Astrocyte (in vitro differentiated cells and primary cell): ENCODE measurements around the gene LCE3D. TPM values are rescaled to one million over a fixed set of nuclear protein-coding genes. Genes with fewer than 3 reads are reported as not detected.
"Not testable (repeated sequence)": the region's sequence is repeated elsewhere in the genome, so short reads cannot be mapped to it uniquely, and the experiment has no call there.

Experiments
- DNase-seq: peaks from one replicate; pipeline ENCODE4 v3.0.0-alpha.2; 2010; ENCODE audit warnings: low read depth
- FAIRE-seq: peaks from 2 replicates; lab custom pipeline; 2011; peaks lifted over from hg19 to GRCh38; lab: Jason Lieb, UNC
- H2AFZ ChIP-seq: 2 replicates; pipeline ENCODE4 v1.6.0; 2012; ENCODE audit warnings: low read depth, low read length, inconsistent platforms
- H3K27ac ChIP-seq: 2 replicates; pipeline ENCODE4 v1.5.1; 2011; ENCODE audit warnings: low read depth, low read length, inconsistent platforms
- H3K27me3 ChIP-seq: 2 replicates; pipeline ENCODE4 v1.6.0; 2011; ENCODE audit warnings: low read length, inconsistent platforms; ENCODE audit not compliant: insufficient read depth
- H3K36me3 ChIP-seq: 2 replicates; pipeline ENCODE4 v1.5.1; 2011; ENCODE audit warnings: low read length, inconsistent platforms; ENCODE audit not compliant: insufficient read depth
- H3K4me1 ChIP-seq: 2 replicates; pipeline ENCODE4 v1.5.1; 2011; ENCODE audit warnings: low read length, inconsistent platforms; ENCODE audit not compliant: insufficient read depth
- H3K4me2 ChIP-seq: 2 replicates; pipeline ENCODE4 v1.6.0; 2012; ENCODE audit warnings: low read length, inconsistent platforms
- H3K4me3 ChIP-seq: 2 replicates; pipeline ENCODE4 v1.5.1; 2011; ENCODE audit warnings: low read depth, mild to moderate bottlenecking, low read length, inconsistent platforms; ENCODE audit not compliant: insufficient read depth
- H3K79me2 ChIP-seq: 2 replicates; pipeline ENCODE4 v1.6.0; 2012; ENCODE audit warnings: mild to moderate bottlenecking, low read length, inconsistent platforms; ENCODE audit not compliant: insufficient read depth
- H3K9ac ChIP-seq: 2 replicates; pipeline ENCODE4 v1.6.0; 2012; ENCODE audit warnings: mild to moderate bottlenecking, low read length, inconsistent platforms
- H3K9me3 ChIP-seq: 2 replicates; pipeline ENCODE4 v1.5.1; 2012; ENCODE audit warnings: low read depth, mild to moderate bottlenecking, low read length, inconsistent platforms; ENCODE audit not compliant: insufficient read depth
- H4K20me1 ChIP-seq: 2 replicates; pipeline ENCODE4 v1.6.0; 2012; ENCODE audit warnings: low read length, inconsistent platforms; ENCODE audit not compliant: insufficient read depth
- H3K27ac Mint-ChIP-seq: one replicate; pipeline ENCODE4 v1.8.0; 2021; ENCODE audit warnings: mild to moderate bottlenecking, mixed read lengths; ENCODE audit not compliant: unreplicated experiment
- H3K27me3 Mint-ChIP-seq: one replicate; pipeline ENCODE4 v1.8.0; 2021; ENCODE audit warnings: low read depth, mixed read lengths; ENCODE audit not compliant: unreplicated experiment
- H3K36me3 Mint-ChIP-seq: one replicate; pipeline ENCODE4 v1.8.0; 2021; ENCODE audit warnings: low read depth, mixed read lengths; ENCODE audit not compliant: unreplicated experiment
- H3K4me1 Mint-ChIP-seq: one replicate; pipeline ENCODE4 v1.8.0; 2021; ENCODE audit warnings: low read depth, mixed read lengths; ENCODE audit not compliant: unreplicated experiment
- H3K4me3 Mint-ChIP-seq: one replicate; pipeline ENCODE4 v1.8.0; 2021; ENCODE audit warnings: mild to moderate bottlenecking, moderate library complexity, mixed read lengths; ENCODE audit not compliant: unreplicated experiment
- H3K9me3 Mint-ChIP-seq: one replicate; pipeline ENCODE4 v1.8.0; 2021; ENCODE audit warnings: mild to moderate bottlenecking, mixed read lengths; ENCODE audit not compliant: unreplicated experiment
- CTCF ChIP-seq: IDR thresholded peaks from 2 replicates; pipeline ENCODE4 v1.5.1; 2011; ENCODE audit warnings: low read depth, mild to moderate bottlenecking, inconsistent platforms, low read length, moderate library complexity; ENCODE audit not compliant: insufficient read depth
- EZH2 ChIP-seq: IDR thresholded peaks from 2 replicates; pipeline ENCODE4 v1.6.1; 2012; ENCODE audit warnings: mild to moderate bottlenecking, low read length, inconsistent platforms; ENCODE audit not compliant: insufficient read depth
- total RNA-seq: library from RNA; stranded (reverse); gene quantifications from 2 replicates; pipeline ENCODE4 v1.2.1, GENCODE V29; 2021

Gene LCE3D
- total RNA-seq, 1 donor from 2014 or later = not detected

- H2AFZ ChIP-seq = no peak within 1 kb of the TSS
- no peak within 1 kb of the TSS for H3K4me3 Mint-ChIP-seq
- peaks cover 4% of the 10 kb centered on the region for H3K9me3 ChIP-seq
- no peaks in the 10 kb centered on the region for H3K36me3 Mint-ChIP-seq
- no peaks in the 10 kb centered on the region for H3K4me1 Mint-ChIP-seq
- H3K27ac ChIP-seq = no peak within 1 kb of the TSS
- H3K27ac Mint-ChIP-seq = no peak within 1 kb of the TSS
- H3K4me2 ChIP-seq = no peak within 1 kb of the TSS
- no peaks in the 10 kb centered on the region for H3K27me3 Mint-ChIP-seq
- no peaks in the 10 kb centered on the region for H3K36me3 ChIP-seq
- FAIRE-seq (no peak), DNase-seq (no peak)
- H4K20me1 ChIP-seq = no peaks in the 10 kb centered on the region
- no peaks in the 10 kb centered on the region for H3K4me1 ChIP-seq
- H3K27me3 ChIP-seq = no peaks in the 10 kb centered on the region
- no peak for TF ChIP-seq EZH2
- no peak for TF ChIP-seq CTCF
- no peaks in the 10 kb centered on the region for H3K79me2 ChIP-seq
- no peaks in the 10 kb centered on the region for H3K9me3 Mint-ChIP-seq
- no peak within 1 kb of the TSS for H3K4me3 ChIP-seq
- no peak within 1 kb of the TSS for H3K9ac ChIP-seq
These were observed 13.6 kb downstream of the LCE3D start, which contains the start of gene LCE3E for GRCh38 chr1:152566681-152567080. Gene LCE3E, minus strand, starts transcription at chr1:152566780. Its CDS starts 572 bp downstream, at chr1:152566208.

- Histone ChIP-seq H3K36me3 (no peaks in the 10 kb centered on the region), H4K20me1 (no peaks in the 10 kb centered on the region), H3K4me3 (no peak overlapping the region), H2AFZ (no peak overlapping the region), H3K27me3 (no peaks in the 10 kb centered on the region), H3K27ac (no peak overlapping the region), H3K9ac (no peak overlapping the region), H3K4me1 (no peaks in the 10 kb centered on the region), H3K4me2 (no peak overlapping the region), H3K79me2 (no peaks in the 10 kb centered on the region), H3K9me3 (peaks cover 4% of the 10 kb centered on the region)
- no peaks in the 10 kb centered on the region for H3K4me1 Mint-ChIP-seq
- TF ChIP-seq CTCF = no peak
- no peak for TF ChIP-seq EZH2
- no peak overlapping the region for H3K27ac Mint-ChIP-seq
- no peak overlapping the region for H3K4me3 Mint-ChIP-seq
- no peaks in the 10 kb centered on the region for H3K36me3 Mint-ChIP-seq
- DNase-seq (no peak), FAIRE-seq (no peak)
- H3K27me3 Mint-ChIP-seq = no peaks in the 10 kb centered on the region
- H3K9me3 Mint-ChIP-seq = no peaks in the 10 kb centered on the region
These were observed 14.6 kb downstream of the LCE3D start for GRCh38 chr1:152565535-152566215.

- DNase-seq (no peak), FAIRE-seq (no peak)
- Mint-ChIP-seq H3K4me3 (no peak overlapping the region), H3K4me1 (no peaks in the 10 kb centered on the region), H3K9me3 (no peaks in the 10 kb centered on the region), H3K36me3 (no peaks in the 10 kb centered on the region), H3K27me3 (no peaks in the 10 kb centered on the region), H3K27ac (no peak overlapping the region)
- no peaks in the 10 kb centered on the region for H4K20me1 ChIP-seq
- no peak overlapping the region for H3K27ac ChIP-seq
- H3K27me3 ChIP-seq = no peaks in the 10 kb centered on the region
- no peaks in the 10 kb centered on the region for H3K4me1 ChIP-seq
- H3K9me3 ChIP-seq = peaks cover 4% of the 10 kb centered on the region
- no peak overlapping the region for H3K4me3 ChIP-seq
- no peak overlapping the region for H3K9ac ChIP-seq
- H2AFZ ChIP-seq = no peak overlapping the region
- no peaks in the 10 kb centered on the region for H3K79me2 ChIP-seq
- H3K4me2 ChIP-seq = no peak overlapping the region
- H3K36me3 ChIP-seq = no peaks in the 10 kb centered on the region
- TF ChIP-seq CTCF = no peak
- no peak for TF ChIP-seq EZH2
These were observed 15.2 kb downstream of the LCE3D start for GRCh38 chr1:152565115-152565514.

GRCh38 chr1:152548358-152548757 is 32.0 kb downstream of the LCE3D start:
- not testable (repeated sequence) for H3K9me3 Mint-ChIP-seq, DNase-seq, H3K9ac ChIP-seq, H3K9me3 ChIP-seq, H3K4me3 ChIP-seq, H3K27me3 Mint-ChIP-seq, H3K36me3 ChIP-seq, H3K4me1 ChIP-seq, H3K4me3 Mint-ChIP-seq, H3K4me1 Mint-ChIP-seq, FAIRE-seq, H3K27me3 ChIP-seq, H3K27ac ChIP-seq, H3K79me2 ChIP-seq, H4K20me1 ChIP-seq, H2AFZ ChIP-seq, H3K36me3 Mint-ChIP-seq, H3K4me2 ChIP-seq, H3K27ac Mint-ChIP-seq
